Left ventricle myocardium inferior (tissue), 1 donor: ENCODE data around the gene FSCB. TPM values are rescaled to one million over a fixed set of nuclear protein-coding genes. Genes with fewer than 3 reads are reported as not detected.

Source experiments
- DNase-seq: peaks from one replicate; pipeline ENCODE4 v3.0.0-alpha.2; 2020
- H3K27ac ChIP-seq: fragments of 200-600 bp; replicated peaks from 2 replicates; pipeline ENCODE4 v1.8.0; 2021
- H3K27me3 ChIP-seq: fragments of 200-600 bp; 2 replicates; pipeline ENCODE4 v1.8.0; 2021; ENCODE audit warnings: low read depth
- H3K36me3 ChIP-seq: fragments of 200-600 bp; 2 replicates; pipeline ENCODE4 v1.8.0; 2021
- H3K4me1 ChIP-seq: fragments of 200-600 bp; 2 replicates; pipeline ENCODE4 v1.8.0; 2021
- H3K4me3 ChIP-seq: fragments of 200-600 bp; 2 replicates; pipeline ENCODE4 v1.8.0; 2021; ENCODE audit warnings: mild to moderate bottlenecking, moderate library complexity
- H3K9me3 ChIP-seq: fragments of 200-600 bp; replicated peaks from 2 replicates; pipeline ENCODE4 v1.8.0; 2021
- CTCF ChIP-seq: fragments of 200-600 bp; IDR thresholded peaks from 2 replicates; pipeline ENCODE4 v1.8.0; 2021; ENCODE audit warnings: antibody characterized with exemption, mild to moderate bottlenecking, borderline replicate concordance
- intact Hi-C: fragments of 100-400 bp; cut with micrococcal nuclease; formaldehyde crosslinking; loops from one replicate; pipeline ENCODE4 v1.11.0; 2022
- total RNA-seq: library from RNA; stranded (reverse); fragmentation: NEBNext Ultra II Directional; extraction: Animal tissue kit (Norgen Biotek cat#: 25700); gene quantifications from one replicate; pipeline ENCODE4 v1.2.1, GENCODE V29; 2021
- donor health status: DM: no; HTN: yes; CAD: no; lungs with severe emphysema.

The FSCB gene
- total RNA-seq, 1 donor from 2014 or later, result not detected

DNA sequence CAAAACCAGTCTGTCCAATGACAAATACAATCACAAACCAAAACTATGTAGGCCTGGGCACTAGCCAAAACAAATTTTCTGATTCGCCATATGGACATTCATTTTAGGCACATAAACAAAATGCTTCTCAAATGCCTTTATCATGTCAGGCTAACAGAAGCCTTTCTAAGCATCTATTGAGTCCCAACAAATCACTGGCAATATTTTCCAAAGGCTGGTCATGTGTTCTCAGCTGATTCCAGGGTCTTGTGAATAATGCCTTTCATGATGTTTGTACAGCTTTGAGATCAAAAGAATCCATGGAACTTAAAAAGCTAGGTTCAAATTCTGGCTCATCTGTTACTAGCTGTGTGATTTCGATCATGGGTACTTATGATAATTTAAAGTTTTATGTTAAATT, 16.1 kb downstream of the FSCB start:
- no peak for DNase-seq
- H3K4me3 ChIP-seq, result no peak overlapping the region
- H3K27ac ChIP-seq, result no peak overlapping the region
- H3K27me3 ChIP-seq, result no peaks in the 10 kb centered on the region
- peaks cover 10% of the 10 kb centered on the region for H3K9me3 ChIP-seq
- no peaks in the 10 kb centered on the region for H3K4me1 ChIP-seq
- H3K36me3 ChIP-seq, result no peaks in the 10 kb centered on the region
- intact Hi-C loops, result no loop called here
- no peak for TF ChIP-seq CTCF

DNA sequence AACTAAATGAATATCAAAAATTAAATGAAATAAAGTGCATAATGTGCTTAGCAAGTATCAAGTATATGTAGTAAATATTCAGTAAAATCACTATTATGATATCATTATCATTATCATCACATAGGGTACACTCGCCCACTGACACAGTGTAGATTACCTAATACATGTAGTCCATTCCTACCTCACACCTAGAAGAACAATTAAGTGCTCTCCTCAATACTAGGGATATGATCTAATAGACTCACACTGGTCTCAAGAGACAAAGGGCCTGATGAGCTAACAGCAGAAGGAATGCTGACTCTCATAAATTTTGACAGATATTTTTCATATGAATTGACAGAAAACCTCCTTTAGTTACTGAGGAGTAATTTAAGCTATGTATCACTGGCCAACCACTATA, 29.1 kb downstream of the FSCB start:
- Histone ChIP-seq H3K36me3 (no peaks in the 10 kb centered on the region), H3K27ac (no peak overlapping the region), H3K4me3 (no peak overlapping the region), H3K4me1 (no peaks in the 10 kb centered on the region), H3K27me3 (no peaks in the 10 kb centered on the region), H3K9me3 (no peaks in the 10 kb centered on the region)
- intact Hi-C loops, result no loop called here
- no peak for DNase-seq
- no peak for TF ChIP-seq CTCF

DNA sequence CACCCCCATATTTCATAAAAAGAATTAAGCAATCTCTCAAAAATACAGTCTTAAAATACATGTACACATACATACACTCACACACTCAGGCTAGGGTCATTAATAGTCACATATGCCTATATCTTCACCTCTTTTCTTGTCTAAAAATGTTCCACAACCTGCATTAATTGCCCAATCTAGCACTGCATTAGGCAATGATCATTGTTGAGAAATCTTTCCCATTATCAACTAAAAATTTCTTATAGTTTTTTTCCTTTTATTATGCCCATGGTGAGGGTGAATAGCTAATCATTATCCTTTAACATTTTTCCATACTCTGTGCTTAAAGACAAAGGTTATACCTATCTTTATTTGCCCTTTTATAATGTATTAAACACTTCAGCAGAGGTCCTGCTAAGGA, 38.3 kb downstream of the FSCB start:
- intact Hi-C loops, result no loop called here
- no peak for TF ChIP-seq CTCF
- no peaks in the 10 kb centered on the region for H3K9me3 ChIP-seq
- H3K36me3 ChIP-seq, result no peaks in the 10 kb centered on the region
- H3K4me1 ChIP-seq, result no peaks in the 10 kb centered on the region
- H3K27ac ChIP-seq, result no peak overlapping the region
- no peaks in the 10 kb centered on the region for H3K27me3 ChIP-seq
- H3K4me3 ChIP-seq, result no peak overlapping the region
- no peak for DNase-seq

GRCh38 chr14:44463356-44464004, 43.6 kb downstream of the FSCB start:
- no peaks in the 10 kb centered on the region for H3K4me1 ChIP-seq
- no peak overlapping the region for H3K27ac ChIP-seq
- intact Hi-C loops, result no loop called here

GRCh38 chr14:44462381-44462780, 44.7 kb downstream of the FSCB start:
- TF ChIP-seq CTCF, result no peak
- H3K27me3 ChIP-seq, result no peaks in the 10 kb centered on the region
- H3K4me3 ChIP-seq, result no peak overlapping the region
- DNase-seq, result no peak
- H3K27ac ChIP-seq, result no peak overlapping the region
- H3K36me3 ChIP-seq, result no peaks in the 10 kb centered on the region
- no peaks in the 10 kb centered on the region for H3K4me1 ChIP-seq
- peaks cover 23% of the 10 kb centered on the region for H3K9me3 ChIP-seq
- intact Hi-C loops, result no loop called here

More at GRCh38 chr14:44463356-44464004, 43.6 kb downstream of the FSCB start:
- peaks cover 12% of the 10 kb centered on the region for H3K9me3 ChIP-seq
- H3K27me3 ChIP-seq, result no peaks in the 10 kb centered on the region
- no peak overlapping the region for H3K4me3 ChIP-seq
- no peaks in the 10 kb centered on the region for H3K36me3 ChIP-seq
- no peak for TF ChIP-seq CTCF
- no peak for DNase-seq
